LNCaP clone FGC (cell line): Measurements from ENCODE around the gene MYO1C.
A peak's percentile ranks its signal among the peaks of the same experiment; 100 is the strongest.
"Not testable (repeated sequence)": the region's sequence is repeated elsewhere in the genome, so short reads cannot be mapped to it uniquely, and the experiment has no call there.

ENCODE experiments used
- DNase-seq: peaks from one replicate; pipeline ENCODE4 v3.0.0-alpha.2; 2011; ENCODE audit warnings: low read depth
- H3K4me3 ChIP-seq: 2 replicates; pipeline ENCODE4 v1.5.1; 2011; ENCODE audit warnings: mild to moderate bottlenecking, low read depth, low read length, control low read depth
- CTCF ChIP-seq: IDR thresholded peaks from 2 replicates; pipeline ENCODE4 v1.5.1; 2012; ENCODE audit warnings: mild to moderate bottlenecking; ENCODE audit not compliant: control insufficient read depth, insufficient read depth; ENCODE audit errors: extremely low read depth

Gene MYO1C

GRCh38 chr17:1462164-1463112, 30.0 kb downstream of the MYO1C start:
- no peak overlapping the region for H3K4me3 ChIP-seq
- TF ChIP-seq CTCF = no peak
- DNase-seq = no peak

- no peak for DNase-seq
- TF ChIP-seq CTCF = no peak
- no peak overlapping the region for H3K4me3 ChIP-seq
These were observed 31.1 kb downstream of the MYO1C start for GRCh38 chr17:1461198-1461944.

GRCh38 chr17:1460233-1460632, 32.3 kb downstream of the MYO1C start:
- no peak overlapping the region for H3K4me3 ChIP-seq
- peak; percentile 87 for DNase-seq
- no peak for TF ChIP-seq CTCF

GRCh38 chr17:1455797-1456599, 36.5 kb downstream of the MYO1C start, which contains the start of gene CRK:
TSS of gene CRK (minus strand) at chr17:1456232. CDS start at chr17:1456117, 115 bp downstream.
- H3K4me3 ChIP-seq = peak within 1 kb of the TSS; percentile 89
- no peak for TF ChIP-seq CTCF
- DNase-seq = peak; percentile 69

- TF ChIP-seq CTCF = peak; percentile 41
- H3K4me3 ChIP-seq = peak overlapping the region; percentile 89
These were observed 37.1 kb downstream of the MYO1C start for GRCh38 chr17:1455291-1455796.

GRCh38 chr17:1454541-1454940, 37.9 kb downstream of the MYO1C start:
- H3K4me3 ChIP-seq = peak overlapping the region; percentile 89

More at GRCh38 chr17:1455291-1455796, 37.1 kb downstream of the MYO1C start:
- peak; percentile 41 for DNase-seq

GRCh38 chr17:1453694-1454093, 38.8 kb downstream of the MYO1C start:
- DNase-seq, H3K4me3 ChIP-seq: not testable (repeated sequence)

More at GRCh38 chr17:1454541-1454940, 37.9 kb downstream of the MYO1C start:
- DNase-seq = no peak
- TF ChIP-seq CTCF = no peak
